OCI-LY7 (cell line): Measurements from ENCODE around the gene HIVEP3. TPM values are rescaled to one million over a fixed set of nuclear protein-coding genes. Genes with fewer than 3 reads are reported as not detected.

Source experiments
- BruUV-seq: library from RNA; stranded (reverse); fragments of 400-500 nt; replicated peaks from 2 replicates; lab custom pipeline; 2021; lab: Mats Ljungman, UMichigan
- CTCF ChIA-PET: fragments of 300-600 bp; sonication (Branson Sonifier 250); formaldehyde crosslinking; loops from one replicate; lab custom pipeline; 2022; ENCODE audit warnings: antibody characterized with exemption; ENCODE audit not compliant: unreplicated experiment; lab: Charles Lee
- POLR2A ChIA-PET: fragments of 300-600 bp; sonication (Branson Sonifier 250); formaldehyde crosslinking; loops from one replicate; lab custom pipeline; 2022; ENCODE audit warnings: antibody characterized with exemption; lab: Charles Lee
- DNase-seq: peaks from one replicate; pipeline ENCODE4 v3.0.0-alpha.2; 2015; ENCODE audit warnings: low spot score
- H2AFZ ChIP-seq: fragments of 200-600 bp; sonication (generic), shearing (Covaris generic); 2 replicates; pipeline ENCODE4 v1.6.1; 2014; ENCODE audit warnings: mild to moderate bottlenecking, antibody characterized with exemption, low read length, moderate library complexity
- H3K27ac ChIP-seq: fragments of 200-600 bp; sonication (generic); 2 replicates; pipeline ENCODE4 v1.5.1; 2014; ENCODE audit warnings: mixed run types, low read depth, mild to moderate bottlenecking, moderate library complexity, low read length, inconsistent platforms; ENCODE audit not compliant: poor library complexity, severe bottlenecking
- H3K36me3 ChIP-seq: fragments of 200-600 bp; sonication (generic); 2 replicates; pipeline ENCODE4 v1.6.1; 2014; ENCODE audit warnings: mild to moderate bottlenecking, antibody characterized with exemption, low read length, moderate library complexity, mixed read lengths; ENCODE audit not compliant: insufficient read depth
- H3K4me1 ChIP-seq: fragments of 200-600 bp; sonication (generic); 2 replicates; pipeline ENCODE4 v1.5.1; 2014; ENCODE audit warnings: mild to moderate bottlenecking, low read length; ENCODE audit not compliant: insufficient read depth, poor library complexity, severe bottlenecking
- H3K4me2 ChIP-seq: fragments of 200-600 bp; sonication (generic); 2 replicates; pipeline ENCODE4 v1.6.1; 2014; ENCODE audit warnings: mild to moderate bottlenecking, low read length
- H3K4me3 ChIP-seq: fragments of 200-600 bp; sonication (generic); 2 replicates; pipeline ENCODE4 v1.5.1; 2014; ENCODE audit warnings: mild to moderate bottlenecking, low read depth, low read length; ENCODE audit not compliant: poor library complexity, severe bottlenecking
- H3K79me2 ChIP-seq: fragments of 200-600 bp; sonication (generic); 2 replicates; pipeline ENCODE4 v1.6.1; 2016; ENCODE audit warnings: low read depth, mild to moderate bottlenecking, low read length, moderate library complexity, mixed read lengths; ENCODE audit not compliant: insufficient read depth
- H3K9me2 ChIP-seq: fragments of 200-600 bp; sonication (generic); 2 replicates; pipeline ENCODE4 v1.6.1; 2016; ENCODE audit warnings: mild to moderate bottlenecking, low read length, mixed read lengths; ENCODE audit not compliant: insufficient read depth
- H3K9me3 ChIP-seq: fragments of 200-600 bp; sonication (generic); 2 replicates; pipeline ENCODE4 v1.6.1; 2014; ENCODE audit warnings: mild to moderate bottlenecking, mixed run types, low read length, mixed read lengths
- H4K20me1 ChIP-seq: fragments of 200-600 bp; sonication (generic); 2 replicates; pipeline ENCODE4 v1.6.1; 2014; ENCODE audit warnings: mild to moderate bottlenecking, antibody characterized with exemption, low read length, moderate library complexity, mixed read lengths; ENCODE audit not compliant: insufficient read depth
- EZH2phosphoT487 ChIP-seq: fragments of 200-600 bp; sonication (generic); IDR thresholded peaks from 2 replicates; pipeline ENCODE4 v1.6.1; 2018; ENCODE audit warnings: low read depth, borderline replicate concordance, mild to moderate bottlenecking, mixed run types, antibody characterized with exemption, low read length, moderate library complexity, mixed read lengths
- intact Hi-C: fragments of 100-400 bp; cut with micrococcal nuclease; formaldehyde crosslinking; loops from one replicate; pipeline ENCODE4 v1.10.0; 2022; ENCODE audit not compliant: unreplicated experiment
- total RNA-seq, 2 experiments: library from RNA; depleted of rRNA in 1 of 2; stranded (reverse); fragments of >200 nt in 1 of 2; shearing (Covaris generic) in 1 of 2; gene quantifications; 2 replicates each; pipeline ENCODE4 v1.2.3, GENCODE V29; 2014 to 2022
- TF ChIP-seq, protein P1 (sequence below): fragments of 200-600 bp; sonication (generic); conservative IDR thresholded peaks from 2 replicates; pipeline ENCODE4 v1.5.1; 2014; ENCODE audit warnings: mild to moderate bottlenecking, antibody characterized with exemption, low read length, moderate library complexity, mixed read lengths

The HIVEP3 gene
- total RNA-seq, 2 experiments from 2014 or later = 0.53 to 0.60 TPM

GRCh38 chr1:41524676-41525675 lies 393.7 kb downstream of the HIVEP3 start:
- Histone ChIP-seq H3K4me3 (no peak overlapping the region), H4K20me1 (no peaks in the 10 kb centered on the region), H2AFZ (no peak overlapping the region), H3K9me2 (no peaks in the 10 kb centered on the region), H3K36me3 (no peaks in the 10 kb centered on the region), H3K27ac (no peak overlapping the region), H3K4me2 (no peak overlapping the region), H3K79me2 (no peaks in the 10 kb centered on the region), H3K9me3 (no peaks in the 10 kb centered on the region), H3K4me1 (no peaks in the 10 kb centered on the region)
- POLR2A ChIA-PET = no interaction called here
- intact Hi-C loops = no loop called here
- CTCF ChIA-PET = no interaction called here
- BruUV-seq = no TSS peak
- no peak for DNase-seq
- no peak for TF ChIP-seq EZH2phosphoT487
- TF ChIP-seq, protein P1, sequence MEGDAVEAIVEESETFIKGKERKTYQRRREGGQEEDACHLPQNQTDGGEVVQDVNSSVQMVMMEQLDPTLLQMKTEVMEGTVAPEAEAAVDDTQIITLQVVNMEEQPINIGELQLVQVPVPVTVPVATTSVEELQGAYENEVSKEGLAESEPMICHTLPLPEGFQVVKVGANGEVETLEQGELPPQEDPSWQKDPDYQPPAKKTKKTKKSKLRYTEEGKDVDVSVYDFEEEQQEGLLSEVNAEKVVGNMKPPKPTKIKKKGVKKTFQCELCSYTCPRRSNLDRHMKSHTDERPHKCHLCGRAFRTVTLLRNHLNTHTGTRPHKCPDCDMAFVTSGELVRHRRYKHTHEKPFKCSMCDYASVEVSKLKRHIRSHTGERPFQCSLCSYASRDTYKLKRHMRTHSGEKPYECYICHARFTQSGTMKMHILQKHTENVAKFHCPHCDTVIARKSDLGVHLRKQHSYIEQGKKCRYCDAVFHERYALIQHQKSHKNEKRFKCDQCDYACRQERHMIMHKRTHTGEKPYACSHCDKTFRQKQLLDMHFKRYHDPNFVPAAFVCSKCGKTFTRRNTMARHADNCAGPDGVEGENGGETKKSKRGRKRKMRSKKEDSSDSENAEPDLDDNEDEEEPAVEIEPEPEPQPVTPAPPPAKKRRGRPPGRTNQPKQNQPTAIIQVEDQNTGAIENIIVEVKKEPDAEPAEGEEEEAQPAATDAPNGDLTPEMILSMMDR = no peak

DNA sequence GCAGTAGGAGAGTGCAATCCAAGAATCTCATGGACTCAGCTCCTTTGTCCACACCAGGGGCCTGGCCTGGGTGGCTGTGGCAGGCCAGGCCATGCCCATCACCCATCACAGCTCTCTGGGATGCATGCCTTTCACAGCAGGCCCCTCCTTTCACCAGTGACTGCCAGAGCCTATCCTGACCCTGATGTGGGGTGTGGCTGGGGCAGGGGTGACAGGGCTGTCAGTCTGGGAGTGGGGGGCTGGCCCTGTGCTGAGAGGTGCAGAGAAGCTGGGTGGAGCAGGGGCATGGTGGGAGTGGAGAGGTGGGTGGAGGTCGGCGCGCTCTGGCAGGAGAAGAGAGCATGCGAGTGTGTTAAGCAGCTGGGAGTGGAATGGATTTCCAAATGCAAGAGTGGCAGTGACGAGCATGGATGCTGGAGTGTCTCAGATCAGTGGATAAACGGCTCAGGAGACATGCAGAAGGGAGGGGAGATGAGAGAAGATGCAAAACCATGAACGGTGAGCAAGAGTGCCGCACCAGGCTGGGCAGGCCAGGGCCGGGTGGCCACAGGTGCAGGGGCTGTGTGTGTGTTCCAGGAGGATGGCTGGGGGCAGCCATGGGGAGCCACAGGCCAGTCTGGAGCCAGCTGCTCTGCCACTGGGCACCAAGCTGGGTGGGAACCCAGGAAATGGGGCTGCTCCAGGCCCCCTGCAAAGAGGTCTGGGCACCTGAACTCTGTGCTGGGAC lies 394.6 kb downstream of the HIVEP3 start:
- H3K9me3 ChIP-seq = no peaks in the 10 kb centered on the region
- no peaks in the 10 kb centered on the region for H3K79me2 ChIP-seq
- no TSS peak for BruUV-seq
- no peaks in the 10 kb centered on the region for H3K36me3 ChIP-seq
- ChIA-PET POLR2A (no interaction called here), CTCF (no interaction called here)
- H4K20me1 ChIP-seq = no peaks in the 10 kb centered on the region
- no peak for DNase-seq
- no peak overlapping the region for H2AFZ ChIP-seq
- H3K4me3 ChIP-seq = no peak overlapping the region
- no peaks in the 10 kb centered on the region for H3K9me2 ChIP-seq
- no peak for TF ChIP-seq EZH2phosphoT487
- TF ChIP-seq, protein P1 = no peak
- H3K4me1 ChIP-seq = no peaks in the 10 kb centered on the region
- H3K27ac ChIP-seq = no peak overlapping the region
- intact Hi-C loops = no loop called here
- no peak overlapping the region for H3K4me2 ChIP-seq
